GM12875 (cell line): Measurements from ENCODE around the gene LRRC25.
"Not testable (repeated sequence)": the region's sequence is repeated elsewhere in the genome, so short reads cannot be mapped to it uniquely, and the experiment has no call there.

Experiments used
- H3K4me3 ChIP-seq: one replicate; pipeline ENCODE4 v1.5.1; 2011; ENCODE audit warnings: low read depth, low read length, control low read depth
- TF ChIP-seq, protein P1 (sequence below): IDR thresholded peaks from 2 replicates; pipeline ENCODE4 v1.5.1; 2011; ENCODE audit warnings: low read depth, mild to moderate bottlenecking, control low read depth, inconsistent platforms, low read length, moderate library complexity, borderline replicate concordance; ENCODE audit not compliant: insufficient read depth

LRRC25 gene

DNA sequence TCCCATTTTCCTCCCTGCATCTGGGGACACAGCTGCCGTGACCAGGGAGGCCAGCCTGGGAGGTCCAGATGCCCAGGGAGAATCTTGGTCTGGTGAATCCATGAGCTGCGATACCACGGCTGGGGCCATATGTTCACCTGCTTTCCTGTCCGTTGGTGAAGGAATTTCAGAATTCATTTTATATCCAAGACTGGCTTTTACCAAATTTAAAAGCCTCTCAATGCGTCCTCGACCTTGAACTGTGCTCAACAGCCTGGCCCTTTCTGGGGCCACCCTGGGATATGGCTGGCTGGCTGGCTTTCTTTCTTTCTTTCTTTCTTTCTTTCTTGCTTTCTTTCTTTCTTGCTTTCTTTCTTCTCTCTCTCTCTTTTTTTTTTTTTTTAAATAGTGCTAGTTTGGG lies 33.6 kb downstream of the LRRC25 start:
- TF ChIP-seq, protein P1, sequence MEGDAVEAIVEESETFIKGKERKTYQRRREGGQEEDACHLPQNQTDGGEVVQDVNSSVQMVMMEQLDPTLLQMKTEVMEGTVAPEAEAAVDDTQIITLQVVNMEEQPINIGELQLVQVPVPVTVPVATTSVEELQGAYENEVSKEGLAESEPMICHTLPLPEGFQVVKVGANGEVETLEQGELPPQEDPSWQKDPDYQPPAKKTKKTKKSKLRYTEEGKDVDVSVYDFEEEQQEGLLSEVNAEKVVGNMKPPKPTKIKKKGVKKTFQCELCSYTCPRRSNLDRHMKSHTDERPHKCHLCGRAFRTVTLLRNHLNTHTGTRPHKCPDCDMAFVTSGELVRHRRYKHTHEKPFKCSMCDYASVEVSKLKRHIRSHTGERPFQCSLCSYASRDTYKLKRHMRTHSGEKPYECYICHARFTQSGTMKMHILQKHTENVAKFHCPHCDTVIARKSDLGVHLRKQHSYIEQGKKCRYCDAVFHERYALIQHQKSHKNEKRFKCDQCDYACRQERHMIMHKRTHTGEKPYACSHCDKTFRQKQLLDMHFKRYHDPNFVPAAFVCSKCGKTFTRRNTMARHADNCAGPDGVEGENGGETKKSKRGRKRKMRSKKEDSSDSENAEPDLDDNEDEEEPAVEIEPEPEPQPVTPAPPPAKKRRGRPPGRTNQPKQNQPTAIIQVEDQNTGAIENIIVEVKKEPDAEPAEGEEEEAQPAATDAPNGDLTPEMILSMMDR = no peak

DNA sequence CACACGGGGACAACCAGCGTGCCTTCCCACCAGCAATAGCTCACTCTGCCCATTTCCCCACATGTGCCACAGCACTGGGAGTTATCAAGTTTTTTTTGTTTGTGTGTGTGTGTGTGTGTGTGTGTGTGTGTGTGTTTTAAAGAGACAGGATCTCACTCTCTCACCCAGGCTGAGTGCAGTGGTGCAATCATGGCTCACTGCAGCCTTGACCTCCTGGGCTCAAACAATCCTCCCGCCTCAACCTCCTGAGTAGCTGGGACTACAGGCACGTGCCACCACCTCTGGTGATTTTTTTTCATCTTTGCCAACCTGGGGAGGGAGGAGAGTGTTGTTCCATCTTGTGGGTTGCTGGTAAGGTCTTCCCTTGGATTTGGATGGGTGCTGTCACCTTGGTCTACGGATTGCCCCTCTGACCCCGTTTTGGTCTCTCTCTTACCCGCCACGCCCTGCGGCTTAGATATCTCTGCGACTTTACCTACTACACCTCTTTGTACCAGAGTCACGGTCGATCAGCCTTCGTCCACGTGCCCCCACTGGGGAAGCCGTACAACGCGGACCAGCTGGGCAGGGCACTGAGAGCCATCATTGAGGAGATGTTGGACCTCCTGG lies 34.4 kb downstream of the LRRC25 start:
- no peak overlapping the region for H3K4me3 ChIP-seq
- TF ChIP-seq, protein P1 = no peak

More for the DNA sequence above, 33.6 kb downstream of the LRRC25 start:
- no peak overlapping the region for H3K4me3 ChIP-seq

DNA sequence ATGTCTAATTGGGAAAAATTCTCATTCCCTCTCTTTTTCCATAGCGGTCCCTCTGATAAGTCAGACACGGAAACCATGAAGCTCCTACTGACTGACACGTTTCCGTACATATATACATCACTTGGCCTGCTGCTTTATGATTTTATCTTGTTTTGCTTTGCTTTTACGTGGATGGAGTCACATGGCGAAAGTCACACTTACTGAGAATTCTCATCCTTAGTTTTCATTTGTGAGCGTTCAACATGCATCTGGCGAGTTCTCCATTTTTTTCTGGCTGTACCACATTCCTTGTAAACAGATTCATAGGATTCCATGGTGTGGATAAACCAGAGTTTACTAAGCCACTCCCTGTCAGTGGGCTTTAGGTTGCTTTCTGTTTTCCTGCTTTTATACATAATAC lies 35.8 kb downstream of the LRRC25 start:
- H3K4me3 ChIP-seq = no peak overlapping the region
- TF ChIP-seq, protein P1 = no peak

DNA sequence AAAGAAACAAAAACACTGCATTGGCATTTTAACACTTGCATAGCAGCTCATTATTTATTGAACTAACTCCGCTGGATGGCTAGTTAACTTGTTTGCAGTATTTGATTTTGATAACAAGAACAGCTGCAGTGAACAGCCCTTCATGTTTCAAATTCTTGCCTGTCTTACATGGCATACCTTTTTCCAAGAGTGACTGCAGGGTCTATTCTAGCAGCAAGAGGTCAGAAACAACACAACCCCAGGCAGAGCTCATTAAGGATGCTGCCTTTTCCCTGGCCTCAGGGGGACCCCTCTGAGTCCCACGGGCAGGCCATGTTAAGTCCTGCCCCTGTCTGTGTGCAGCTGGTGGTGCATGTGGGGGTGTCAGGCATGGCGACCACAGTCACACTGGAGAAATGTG lies 40.4 kb downstream of the LRRC25 start:
- H3K4me3 ChIP-seq = no peak overlapping the region
- TF ChIP-seq, protein P1 = no peak

DNA sequence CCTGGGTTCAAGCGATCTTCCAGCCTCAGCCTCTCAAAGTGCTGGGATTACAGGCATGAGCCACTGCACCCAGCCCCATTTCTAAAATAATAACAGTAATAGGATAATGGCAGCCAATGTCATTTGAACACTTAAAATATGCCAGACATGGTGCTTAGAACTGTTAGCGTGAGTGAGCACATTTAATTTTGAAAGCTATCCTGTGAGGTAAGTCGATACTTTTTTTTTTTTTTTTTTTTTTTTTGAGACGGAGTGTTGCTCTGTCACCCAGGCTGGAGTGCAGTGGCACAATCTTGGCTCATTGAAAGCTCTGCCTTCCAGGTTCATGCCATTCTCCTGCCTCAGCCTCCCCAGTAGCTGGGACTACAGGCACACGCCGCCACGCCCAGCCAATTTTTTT lies 42.7 kb downstream of the LRRC25 start:
- H3K4me3 ChIP-seq = not testable (repeated sequence)

DNA sequence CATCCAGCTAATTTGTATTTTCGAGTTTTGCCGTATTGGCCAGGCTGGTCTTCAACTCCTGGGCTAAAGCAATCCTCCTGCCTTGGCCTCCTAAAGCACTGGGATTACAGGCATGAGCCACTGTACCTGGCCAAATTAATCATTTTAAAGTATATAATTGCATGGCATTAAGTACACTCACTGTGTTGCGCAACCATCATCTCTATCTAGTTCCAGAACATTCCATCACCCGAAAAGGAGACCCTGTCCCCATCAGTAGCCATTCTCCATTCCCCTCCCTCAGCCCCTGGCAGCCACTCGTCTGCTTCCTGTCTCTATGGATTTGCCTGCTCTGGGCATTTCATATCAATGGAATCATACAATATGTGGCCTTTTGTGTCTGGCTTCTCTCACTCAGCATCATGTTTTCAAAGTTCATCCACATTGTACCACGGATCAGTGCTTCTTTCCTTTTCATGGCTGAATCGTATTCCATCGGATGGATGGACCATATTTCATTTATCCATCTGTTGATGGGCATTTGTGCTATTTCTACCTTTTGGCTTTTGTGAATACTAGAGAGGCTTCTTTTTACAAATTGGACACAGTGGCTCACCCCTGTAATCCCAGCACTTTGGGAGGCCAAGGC lies 43.9 kb downstream of the LRRC25 start:
- TF ChIP-seq, protein P1 = no peak
- H3K4me3 ChIP-seq = no peak overlapping the region

DNA sequence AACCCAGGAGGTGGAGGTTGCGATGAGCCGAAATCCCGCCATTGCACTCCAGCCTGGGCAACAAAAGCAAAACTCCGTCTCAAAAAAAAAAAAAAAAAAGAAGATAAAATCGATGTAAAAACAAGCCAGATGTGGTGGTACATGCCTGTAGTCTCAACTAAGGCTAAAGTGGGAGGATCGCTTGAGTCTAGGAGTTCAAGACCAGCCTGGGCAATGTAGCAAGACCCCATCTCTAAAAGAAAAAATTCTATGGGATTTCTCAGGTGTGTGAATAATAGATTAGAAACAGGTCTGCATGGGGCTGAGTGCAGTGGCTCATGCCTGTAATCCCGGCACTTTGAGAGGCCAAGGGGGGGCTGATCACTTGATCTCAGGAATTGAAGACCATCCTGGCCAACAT lies 45.9 kb downstream of the LRRC25 start:
- TF ChIP-seq, protein P1 = no peak
- no peak overlapping the region for H3K4me3 ChIP-seq

DNA sequence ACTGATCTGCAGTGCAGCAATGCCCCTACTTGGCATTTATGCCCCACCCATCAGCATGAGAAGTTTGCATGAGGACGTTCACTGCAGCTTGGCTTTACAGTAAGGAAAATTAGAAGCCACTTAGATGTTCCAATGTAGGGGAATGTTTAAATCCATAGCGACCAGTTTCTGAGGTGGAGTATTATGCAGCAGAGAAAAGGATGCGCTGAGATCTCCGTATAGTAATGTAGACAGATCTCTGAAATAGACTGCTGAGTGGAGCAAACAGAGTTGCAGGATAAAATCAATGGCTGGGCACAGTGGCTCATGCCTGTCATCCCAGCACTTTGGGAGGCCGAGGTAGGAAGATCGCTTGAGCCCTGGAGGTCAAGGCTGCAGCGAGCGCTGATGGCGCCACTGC lies 46.9 kb downstream of the LRRC25 start:
- TF ChIP-seq, protein P1 = no peak
- H3K4me3 ChIP-seq = no peak overlapping the region
